Measurements from ENCODE around the gene LRRC42.

GRCh38 chr1:54009406-54009805, 63.3 kb downstream of the LRRC42 start:
- no peak for TF ChIP-seq FOXM1 (IDR thresholded peaks at IDR 0.05; ENCODE audit: borderline replicate concordance)
- TF ChIP-seq L3MBTL2 (conservative IDR thresholded peaks at IDR 0.05): no peak
- no peak for TF ChIP-seq SP1 (IDR thresholded peaks at IDR 0.05)
- TF ChIP-seq ZNF384 (IDR thresholded peaks at IDR 0.05): no peak
- TF ChIP-seq FOXK2 (IDR thresholded peaks at IDR 0.05): no peak
- TF ChIP-seq ARNT (IDR thresholded peaks at IDR 0.05): no peak
- no peak for TF ChIP-seq SUZ12 (IDR thresholded peaks at IDR 0.05)
- no peak for TF ChIP-seq PKNOX1 (IDR thresholded peaks at IDR 0.05)
- TF ChIP-seq HDGF (IDR thresholded peaks at IDR 0.05; ENCODE audit: borderline replicate concordance): no peak
